Lung (tissue), 12 donors: Measurements from ENCODE around the gene DMRT1. TPM values are rescaled to one million over a fixed set of nuclear protein-coding genes. Genes with fewer than 3 reads are reported as not detected.

Source experiments
- ATAC-seq: fragments of 200-7000 bp; cut with Tn5 transposase; one replicate; pipeline ENCODE4 v1.9.1; 2020; ENCODE audit warnings: moderate number of reproducible peaks; ENCODE audit not compliant: insufficient read depth, low FRiP score
- DNase-seq, 3 donors: peaks; one replicate each; pipeline ENCODE4 v3.0.0-alpha.2; 2013 to 2017
- H3K27ac ChIP-seq, 2 donors: one replicate each; pipeline ENCODE4 v1.5.1; 2013; ENCODE audit warnings: mild to moderate bottlenecking in 2 of 2, moderate library complexity in 2 of 2, control low read depth in 1 of 2, inconsistent platforms in 1 of 2, low read depth in 1 of 2, low read length in 1 of 2
- H3K27me3 ChIP-seq, 3 donors: one replicate each; pipeline ENCODE4 v1.5.1; 2013; ENCODE audit warnings: low read length in 2 of 3; ENCODE audit not compliant: control insufficient read depth in 3 of 3, insufficient read depth in 3 of 3
- H3K36me3 ChIP-seq, 4 donors: one replicate each; pipeline ENCODE4 v1.5.1; 2013; ENCODE audit warnings: low read length in 4 of 4, mild to moderate bottlenecking in 1 of 4, moderate library complexity in 1 of 4; ENCODE audit not compliant: control insufficient read depth in 4 of 4, insufficient read depth in 4 of 4
- H3K4me1 ChIP-seq, 5 donors: one replicate each; pipeline ENCODE4 v1.5.1; 2013; ENCODE audit warnings: low read length in 5 of 5, mild to moderate bottlenecking in 2 of 5, moderate library complexity in 1 of 5; ENCODE audit not compliant: control insufficient read depth in 5 of 5, insufficient read depth in 5 of 5
- H3K4me3 ChIP-seq: one replicate; pipeline ENCODE4 v1.5.1; 2013; ENCODE audit warnings: mild to moderate bottlenecking, control low read depth, moderate library complexity
- H3K9ac ChIP-seq, 2 donors: one replicate each; pipeline ENCODE4 v1.5.1; 2013; ENCODE audit warnings: low read length in 2 of 2, control low read depth in 1 of 2; ENCODE audit not compliant: insufficient read depth in 1 of 2
- H3K9me3 ChIP-seq, 4 donors: one replicate each; pipeline ENCODE4 v1.5.1; 2013; ENCODE audit warnings: low read length in 3 of 4, mild to moderate bottlenecking in 1 of 4, moderate library complexity in 1 of 4; ENCODE audit not compliant: control insufficient read depth in 4 of 4, insufficient read depth in 3 of 4
- CTCF ChIP-seq: IDR thresholded peaks from 2 replicates; pipeline ENCODE4 v1.5.1; 2012; ENCODE audit warnings: mild to moderate bottlenecking; ENCODE audit errors: control extremely low read depth, extremely low read depth
- WGBS, 2 donors: extraction: QIAGEN DNeasy Blood & Tissue Kit; methylation state at CpG; one replicate each; pipeline ENCODE4 v1.1.7; 2013; 5-methylcytosine and 5-hydroxymethylcytosine counted together
- polyA plus RNA-seq, 2 donors: library from polyadenylated mRNA; stranded (reverse); fragments of 200-250 nt; gene quantifications; one replicate each; pipeline ENCODE4 v1.2.1, GENCODE V29; 2013
- total RNA-seq, 2 donors: library from RNA; depleted of rRNA in 1 of 2; stranded (reverse); fragments of >200 nt in 1 of 2; gene quantifications; one replicate each; pipeline ENCODE4 v1.2.1, GENCODE V29; 2014 to 2021
- donor health status: control.
- donor health status: control.
- donor health status: Bipolar disorder and iron deficiency.
- donor health status: healthy.
- donor health status: DM: yes; HTN: yes; CAD: no.

DMRT1 gene
- total and polyA plus RNA-seq, 4 donors, result not detected

GRCh38 chr9:847505-847904, 6.0 kb downstream of the DMRT1 start:
- no peak overlapping the region for H3K9ac ChIP-seq
- H3K9me3 ChIP-seq, result no peaks in the 10 kb centered on the region
- H3K27me3 ChIP-seq, result peaks cover 6 to 50% (median 47%) of the 10 kb centered on the region in 3 donors
- H3K36me3 ChIP-seq, result no peaks in the 10 kb centered on the region
- no peak for TF ChIP-seq CTCF
- WGBS, 2 donors, result 50 to 64% methylated on average over 6 of the region's 6 CpGs
- DNase-seq (no peak), ATAC-seq (no peak)
- no peak overlapping the region for H3K4me3 ChIP-seq
- no peak overlapping the region for H3K27ac ChIP-seq
- no peaks in the 10 kb centered on the region for H3K4me1 ChIP-seq

GRCh38 chr9:849431-849830, 7.9 kb downstream of the DMRT1 start:
- Histone ChIP-seq H3K4me3 (no peak overlapping the region), H3K4me1 (no peaks in the 10 kb centered on the region), H3K36me3 (no peaks in the 10 kb centered on the region), H3K9ac (no peak overlapping the region), H3K27ac (no peak overlapping the region), H3K27me3 (peaks cover 3 to 31% (median 27%) of the 10 kb centered on the region in 3 donors), H3K9me3 (no peaks in the 10 kb centered on the region)
- no peak for TF ChIP-seq CTCF
- WGBS, 2 donors, result 66 to 76% methylated on average over 5 of the region's 5 CpGs
- ATAC-seq (no peak), DNase-seq (no peak)

GRCh38 chr9:852539-852938, 11.0 kb downstream of the DMRT1 start:
- H3K36me3 ChIP-seq, result no peaks in the 10 kb centered on the region
- WGBS, 2 donors, result 37 to 56% methylated on average over 4 of the region's 4 CpGs
- no peak for ATAC-seq
- no peak overlapping the region for H3K9ac ChIP-seq
- TF ChIP-seq CTCF, result no peak
- no peaks in the 10 kb centered on the region for H3K9me3 ChIP-seq
- H3K27ac ChIP-seq, result no peak overlapping the region
- DNase-seq, result no peak
- H3K4me1 ChIP-seq, result no peaks in the 10 kb centered on the region
- peaks cover 0 to 6% (median 5%) of the 10 kb centered on the region in 3 donors for H3K27me3 ChIP-seq
- no peak overlapping the region for H3K4me3 ChIP-seq

- DNase-seq (no peak), ATAC-seq (no peak)
- Histone ChIP-seq H3K27ac (no peak overlapping the region), H3K9me3 (peaks cover 0 to 2% (median 0%) of the 10 kb centered on the region in 4 donors), H3K4me1 (no peaks in the 10 kb centered on the region), H3K4me3 (no peak overlapping the region), H3K36me3 (no peaks in the 10 kb centered on the region), H3K27me3 (no peaks in the 10 kb centered on the region), H3K9ac (no peak overlapping the region)
- TF ChIP-seq CTCF, result no peak
- WGBS, 2 donors, result 64 to 69% methylated on average over 6 of the region's 6 CpGs
Observed at GRCh38 chr9:859251-859650, 17.8 kb downstream of the DMRT1 start.
